K562 (cell line): Measurements from ENCODE around the gene DYSF. TPM values are rescaled to one million over a fixed set of nuclear protein-coding genes. Genes with fewer than 3 reads are reported as not detected.

ENCODE experiments used
- ATAC-seq: fragments of 200-7000 bp; cut with Tn5 transposase; 3 replicates; pipeline ENCODE4 v1.9.1; 2020; ENCODE audit warnings: moderate library complexity
- BruUV-seq: library from RNA; stranded (reverse); fragments of 400-500 nt; replicated peaks from 2 replicates; lab custom pipeline; 2021; lab: Mats Ljungman, UMichigan
- CTCF ChIA-PET: fragments of 300-600 bp; formaldehyde crosslinking; extraction: SDS; loops from one replicate; lab custom pipeline; 2021; ENCODE audit warnings: low intra/inter-chr PET ratio; lab: Yijun Ruan, JAX
- POLR2A ChIA-PET: fragments of 300-600, 350-650 bp; sonication (Branson Sonifier 250); formaldehyde crosslinking; extraction: SDS; loops from one replicate; lab custom pipeline; 2021; ENCODE audit warnings: antibody characterized with exemption, inconsistent platforms; lab: Yijun Ruan, JAX
- DNase-seq, 4 experiments: peaks; one replicate each; pipeline versions ENCODE4 v3.0.0 to v3.0.0-alpha.2; 2011 to 2018; ENCODE audit warnings: low spot score in 3 of 4, mixed read lengths in 3 of 4; ENCODE audit errors: extremely low read depth in 1 of 4
- FAIRE-seq: peaks from 2 replicates; lab custom pipeline; 2011; peaks lifted over from hg19 to GRCh38; lab: Jason Lieb, UNC
- H2AFZ ChIP-seq: 2 replicates; pipeline ENCODE4 v1.6.0; 2011; ENCODE audit warnings: low read depth, low read length, control low read depth, inconsistent platforms
- H3K27ac ChIP-seq: fragments of 200-600 bp; 3 replicates; pipeline ENCODE4 v1.8.0; 2011; ENCODE audit warnings: low read depth, mild to moderate bottlenecking, control low read depth, inconsistent platforms, low read length, moderate library complexity, mixed read lengths; ENCODE audit errors: extremely low read depth
- H3K27me3 ChIP-seq, 2 experiments: fragments of 300-600 bp in 1 of 2; 2 replicates in 1 of 2; 3 replicates in 1 of 2; pipeline versions ENCODE4 v1.6.0 to v1.8.0; 2011; ENCODE audit warnings: inconsistent platforms in 2 of 2, low read length in 2 of 2, mild to moderate bottlenecking in 1 of 2, mixed read lengths in 1 of 2, moderate library complexity in 1 of 2; ENCODE audit not compliant: control insufficient read depth in 2 of 2, insufficient read depth in 2 of 2
- H3K36me3 ChIP-seq: fragments of 300-600 bp; 3 replicates; pipeline ENCODE4 v1.8.0; 2011; ENCODE audit warnings: mild to moderate bottlenecking, low read length, inconsistent platforms; ENCODE audit not compliant: control insufficient read depth, insufficient read depth
- H3K4me1 ChIP-seq, 2 experiments: fragments of 200-600 bp in 1 of 2; replicated peaks in 1 of 2; 2 replicates in 1 of 2; 3 replicates in 1 of 2; pipeline versions ENCODE4 v1.5.1 to v1.8.0; 2011; ENCODE audit warnings: inconsistent platforms in 2 of 2, low read length in 2 of 2, mild to moderate bottlenecking in 1 of 2, mixed read lengths in 1 of 2, moderate library complexity in 1 of 2; ENCODE audit not compliant: control insufficient read depth in 2 of 2, insufficient read depth in 2 of 2
- H3K4me2 ChIP-seq: 2 replicates; pipeline ENCODE4 v1.6.1; 2011; ENCODE audit warnings: low read length, control low read depth, inconsistent platforms, mixed read lengths; ENCODE audit not compliant: insufficient read depth
- H3K4me3 ChIP-seq: fragments of 200-600 bp; sonication (generic), shearing (Covaris generic); 2 replicates; pipeline ENCODE4 v1.5.1; 2016; ENCODE audit warnings: control low read depth, inconsistent platforms
- H3K79me2 ChIP-seq: fragments of 200-600 bp; 3 replicates; pipeline ENCODE4 v1.8.0; 2011; ENCODE audit warnings: low read length, inconsistent platforms; ENCODE audit not compliant: control insufficient read depth, insufficient read depth
- H3K9ac ChIP-seq, 2 experiments: 2 replicates each; pipeline versions ENCODE4 v1.6.0 to v1.6.1; 2011; ENCODE audit warnings: low read depth in 2 of 2, low read length in 2 of 2, control low read depth in 1 of 2, inconsistent platforms in 1 of 2, mild to moderate bottlenecking in 1 of 2, mixed read lengths in 1 of 2; ENCODE audit not compliant: insufficient read depth in 1 of 2
- H3K9me1 ChIP-seq: one replicate; pipeline ENCODE4 v1.6.0; 2011; ENCODE audit warnings: inconsistent platforms, mild to moderate bottlenecking, low read length, moderate library complexity; ENCODE audit not compliant: control insufficient read depth, insufficient read depth
- H3K9me3 ChIP-seq: replicated peaks from 2 replicates; pipeline ENCODE4 v1.5.1; 2011; ENCODE audit warnings: low read depth, low read length, inconsistent platforms; ENCODE audit not compliant: control insufficient read depth, insufficient read depth
- H4K20me1 ChIP-seq: replicated peaks from 2 replicates; pipeline ENCODE4 v1.6.1; 2011; ENCODE audit warnings: low read length, inconsistent platforms, mixed read lengths; ENCODE audit not compliant: control insufficient read depth, insufficient read depth
- WGBS: fragments of 100-300 bp; shearing (Covaris generic); methylation state at CpG from one replicate; pipeline ENCODE4 v1.1.6; 2016; ENCODE audit warnings: low coverage, mixed read lengths; ENCODE audit not compliant: insufficient coverage; ENCODE audit errors: missing lambda C conversion rate; 5-methylcytosine and 5-hydroxymethylcytosine counted together
- in situ Hi-C: fragments of 300-500 bp; cut with MboI; formaldehyde crosslinking; loops from 4 replicates; pipeline ENCODE4 v1.15.0; 2018; ENCODE audit warnings: inconsistent platforms, mixed read lengths
- intact Hi-C: fragments of 100-400 bp; cut with micrococcal nuclease; formaldehyde crosslinking; loops from 2 replicates; pipeline ENCODE4 v1.14.2; 2022
- polyA plus RNA-seq, 8 experiments: library from polyadenylated mRNA; depleted of rRNA in 4 of 8; stranded (reverse) in 5 of 8; unstranded in 3 of 8; fragments of >200 nt; fragmentation: Nextera tagmentation in 2 of 8; fragmentation: Illumina TruSeq in 1 of 8; extraction: Ambion mirVana in 2 of 8; extraction: Trizol in 1 of 8; gene quantifications; 2 replicates each; pipeline versions ENCODE4 v1.2.1 to v1.2.3, GENCODE V29; 2011 to 2014; ENCODE audit warnings: inconsistent platforms in 1 of 8, missing spikeins in 1 of 8
- total RNA-seq, 7 experiments: library from RNA; depleted of rRNA in 6 of 7; stranded (reverse); fragments of >200 nt in 6 of 7; fragmentation: Illumina TruSeq in 2 of 7; extraction: Trizol in 2 of 7; gene quantifications; 2 replicates each; pipeline versions ENCODE4 v1.2.1 to v1.2.3, GENCODE V29; 2011 to 2021; ENCODE audit warnings: low replicate concordance in 1 of 7
- TF ChIP-seq, protein P1 (sequence below): IDR thresholded peaks from 3 replicates; pipeline ENCODE4 v1.6.1; 2011; ENCODE audit warnings: borderline replicate concordance, mild to moderate bottlenecking, moderate library complexity; ENCODE audit not compliant: insufficient read length; ENCODE audit errors: extremely low read depth

Gene DYSF
- total and polyA plus RNA-seq, 9 of the 15 experiments (the other 6 are each of a cell fraction or from before 2014, with no cell fraction given): 0.01 to 0.80 (median 0.29) TPM

DNA sequence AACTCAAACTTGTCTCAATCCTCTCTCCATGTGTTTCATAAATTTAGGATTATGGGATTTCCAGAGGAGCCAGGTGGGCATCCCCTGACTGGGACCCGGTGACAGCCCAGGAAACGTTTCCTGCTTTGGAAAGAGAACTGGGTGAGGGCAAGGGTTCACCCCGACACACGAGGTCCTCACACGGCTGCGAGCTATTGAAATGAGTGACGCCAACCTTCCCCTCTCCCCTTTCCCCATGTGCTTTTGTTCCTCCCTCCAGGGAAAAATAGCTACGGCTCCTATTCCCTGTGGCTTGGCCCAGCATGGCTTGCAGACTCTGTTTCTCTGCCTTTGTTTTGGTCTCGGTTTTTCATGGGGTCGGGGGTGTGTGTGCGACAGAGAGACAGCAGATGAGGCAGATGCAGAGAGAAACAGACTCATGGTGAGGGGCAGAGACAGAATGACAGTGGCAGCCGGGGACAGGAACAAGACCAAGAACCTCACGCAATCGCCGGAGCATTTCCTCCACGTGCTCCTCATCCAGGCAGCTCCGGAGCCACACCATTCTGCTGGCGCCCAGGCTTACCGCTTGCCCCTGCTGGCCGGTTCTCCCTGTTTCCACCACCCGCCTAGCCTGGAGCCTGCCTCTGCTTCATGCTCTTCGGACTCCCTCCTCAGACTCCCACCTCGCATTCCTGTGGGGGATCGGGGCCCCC is 238.5 kb downstream of the DYSF start:
- Histone ChIP-seq H3K36me3 (no peaks in the 10 kb centered on the region), H3K4me1 (peaks cover 0 to 4% of the 10 kb centered on the region in 2 experiments; a peak in 1 of 5 replicates), H4K20me1 (peaks cover 3% of the 10 kb centered on the region; the same call in 1 of the 2 replicates), H3K9me1 (no peaks in the 10 kb centered on the region), H3K27ac (no peak overlapping the region), H3K27me3 (peaks cover 33 to 84% of the 10 kb centered on the region in 2 experiments), H3K9me3 (no peaks in the 10 kb centered on the region), H2AFZ (no peak overlapping the region), H3K4me3 (no peak overlapping the region), H3K4me2 (no peak overlapping the region), H3K79me2 (no peaks in the 10 kb centered on the region), H3K9ac (no peak overlapping the region)
- in situ Hi-C loops (no loop called here), intact Hi-C loops (no loop called here)
- FAIRE-seq (no peak), DNase-seq (no peak), ATAC-seq (peak; percentile 69)
- CTCF ChIA-PET: no interaction called here
- TF ChIP-seq, protein P1, sequence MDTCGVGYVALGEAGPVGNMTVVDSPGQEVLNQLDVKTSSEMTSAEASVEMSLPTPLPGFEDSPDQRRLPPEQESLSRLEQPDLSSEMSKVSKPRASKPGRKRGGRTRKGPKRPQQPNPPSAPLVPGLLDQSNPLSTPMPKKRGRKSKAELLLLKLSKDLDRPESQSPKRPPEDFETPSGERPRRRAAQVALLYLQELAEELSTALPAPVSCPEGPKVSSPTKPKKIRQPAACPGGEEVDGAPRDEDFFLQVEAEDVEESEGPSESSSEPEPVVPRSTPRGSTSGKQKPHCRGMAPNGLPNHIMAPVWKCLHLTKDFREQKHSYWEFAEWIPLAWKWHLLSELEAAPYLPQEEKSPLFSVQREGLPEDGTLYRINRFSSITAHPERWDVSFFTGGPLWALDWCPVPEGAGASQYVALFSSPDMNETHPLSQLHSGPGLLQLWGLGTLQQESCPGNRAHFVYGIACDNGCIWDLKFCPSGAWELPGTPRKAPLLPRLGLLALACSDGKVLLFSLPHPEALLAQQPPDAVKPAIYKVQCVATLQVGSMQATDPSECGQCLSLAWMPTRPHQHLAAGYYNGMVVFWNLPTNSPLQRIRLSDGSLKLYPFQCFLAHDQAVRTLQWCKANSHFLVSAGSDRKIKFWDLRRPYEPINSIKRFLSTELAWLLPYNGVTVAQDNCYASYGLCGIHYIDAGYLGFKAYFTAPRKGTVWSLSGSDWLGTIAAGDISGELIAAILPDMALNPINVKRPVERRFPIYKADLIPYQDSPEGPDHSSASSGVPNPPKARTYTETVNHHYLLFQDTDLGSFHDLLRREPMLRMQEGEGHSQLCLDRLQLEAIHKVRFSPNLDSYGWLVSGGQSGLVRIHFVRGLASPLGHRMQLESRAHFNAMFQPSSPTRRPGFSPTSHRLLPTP: no peak
- 2% methylated on average over 23 of the region's 24 CpGs for WGBS
- no TSS peak for BruUV-seq
- POLR2A ChIA-PET: interaction anchor here (0.7 kb wide), 1 partner anchor 43 kb away, joined by 3 read pairs; no protein-coding TSS in a partner anchor
